GM13976 (cell line): ENCODE results near the gene FAM151B.

Experiments
- DNase-seq: peaks from one replicate; pipeline ENCODE4 v3.0.0; 2012; ENCODE audit warnings: low spot score
- CTCF ChIP-seq: IDR thresholded peaks from 2 replicates; pipeline ENCODE4 v1.5.1; 2012; ENCODE audit warnings: borderline replicate concordance, mild to moderate bottlenecking; ENCODE audit not compliant: insufficient read depth; ENCODE audit errors: extremely low read depth, missing control alignments, control extremely low read depth
- in situ Hi-C: fragments of 300-500 bp; cut with MboI; formaldehyde crosslinking; loops from one replicate; pipeline ENCODE4 v1.12.0; 2022; ENCODE audit warnings: low sequenced_read_pairs, mixed read lengths, inconsistent platforms; ENCODE audit not compliant: unreplicated experiment

FAM151B gene

GRCh38 chr5:80487829-80488721, at the start of gene FAM151B:
Gene FAM151B, plus strand, starts transcription at chr5:80488100. Its CDS starts 24 bp downstream, at chr5:80488124.
- in situ Hi-C loops = loop anchor here (25.0 kb wide), 1 partner anchor 174 kb away; the partner anchor contains the start of genes DHFR and MSH3
- peak; percentile 76 for DNase-seq
- no peak for TF ChIP-seq CTCF

GRCh38 chr5:80438739-80439138, 49.2 kb upstream of the FAM151B start:
- no peak for DNase-seq
- TF ChIP-seq CTCF = no peak
- in situ Hi-C loops = no loop called here

- DNase-seq = no peak
- no peak for TF ChIP-seq CTCF
- in situ Hi-C loops = no loop called here
These were observed 48.7 kb upstream of the FAM151B start for GRCh38 chr5:80439213-80439612.

GRCh38 chr5:80442742-80443141, 45.2 kb upstream of the FAM151B start:
- DNase-seq = no peak
- in situ Hi-C loops = no loop called here
- TF ChIP-seq CTCF = no peak

- TF ChIP-seq CTCF = no peak
- in situ Hi-C loops = no loop called here
- DNase-seq = no peak
These were observed 34.5 kb upstream of the FAM151B start for GRCh38 chr5:80453366-80453765.

GRCh38 chr5:80463269-80463668, 24.6 kb upstream of the FAM151B start:
- in situ Hi-C loops = no loop called here
- DNase-seq = no peak
- TF ChIP-seq CTCF = no peak
